Endodermal cell (in vitro differentiated cells): ENCODE measurements around the gene TENT5A. TPM values are rescaled to one million over a fixed set of nuclear protein-coding genes. Genes with fewer than 3 reads are reported as not detected.

Source experiments
- DNase-seq: peaks from one replicate; pipeline ENCODE4 v3.0.0-alpha.2; 2017
- H3K27ac ChIP-seq: 2 replicates; pipeline ENCODE4 v1.5.1; 2013; ENCODE audit warnings: mild to moderate bottlenecking, low read depth, low read length, moderate library complexity
- H3K27me3 ChIP-seq: 2 replicates; pipeline ENCODE4 v1.6.1; 2013; ENCODE audit warnings: mild to moderate bottlenecking, low read length, moderate library complexity; ENCODE audit not compliant: insufficient read depth, control insufficient read depth, poor library complexity, severe bottlenecking
- H3K36me3 ChIP-seq: 2 replicates; pipeline ENCODE4 v1.7.0; 2013; ENCODE audit warnings: mild to moderate bottlenecking, low read length, moderate library complexity; ENCODE audit not compliant: control insufficient read depth, insufficient read depth
- H3K4me1 ChIP-seq: one replicate; pipeline ENCODE4 v1.7.0; 2013; ENCODE audit warnings: low read length; ENCODE audit not compliant: control insufficient read depth, insufficient read depth
- H3K4me3 ChIP-seq: 2 replicates; pipeline ENCODE4 v1.5.1; 2013; ENCODE audit warnings: mild to moderate bottlenecking, low read length, moderate library complexity
- H3K9ac ChIP-seq: 2 replicates; pipeline ENCODE4 v1.6.1; 2013; ENCODE audit warnings: mild to moderate bottlenecking, low read length, moderate library complexity; ENCODE audit not compliant: poor library complexity, severe bottlenecking; ENCODE audit errors: extremely low read depth
- H3K9me3 ChIP-seq: 2 replicates; pipeline ENCODE4 v1.6.1; 2013; ENCODE audit warnings: mild to moderate bottlenecking, low read length, moderate library complexity; ENCODE audit not compliant: control insufficient read depth
- H3K27ac Mint-ChIP-seq: 2 replicates; pipeline ENCODE4 v1.8.0; 2020; ENCODE audit warnings: mixed read lengths
- H3K27me3 Mint-ChIP-seq: 2 replicates; pipeline ENCODE4 v1.8.0; 2021; ENCODE audit warnings: mild to moderate bottlenecking, mixed read lengths; ENCODE audit not compliant: insufficient read depth
- H3K36me3 Mint-ChIP-seq: 2 replicates; pipeline ENCODE4 v1.8.0; 2020; ENCODE audit warnings: low read depth, mixed read lengths
- H3K4me1 Mint-ChIP-seq: 2 replicates; pipeline ENCODE4 v1.8.0; 2020; ENCODE audit warnings: mixed read lengths
- H3K4me3 Mint-ChIP-seq: 2 replicates; pipeline ENCODE4 v1.8.0; 2020; ENCODE audit warnings: mild to moderate bottlenecking, moderate library complexity, mixed read lengths
- H3K9me3 Mint-ChIP-seq: 2 replicates; pipeline ENCODE4 v1.8.0; 2020; ENCODE audit warnings: mild to moderate bottlenecking, mixed read lengths
- WGBS, 2 experiments: methylation state at CpG; one replicate each; pipeline versions ENCODE4 v1.1.5 to v1.1.7; 2013; ENCODE audit warnings: missing lambda C conversion rate in 2 of 2, mixed read lengths in 1 of 2; ENCODE audit not compliant: insufficient coverage in 1 of 2, insufficient read length in 1 of 2; 5-methylcytosine and 5-hydroxymethylcytosine counted together
- total RNA-seq, 2 donors: library from RNA; stranded (reverse); fragmentation: NEBNext Ultra II Directional in 1 of 2; extraction: Animal tissue kit (Norgen Biotek cat#: 25700) in 1 of 2; gene quantifications; 2 replicates in 1 of 2; 3 replicates in 1 of 2; pipeline ENCODE4 v1.2.1, GENCODE V29; 2021
- TF ChIP-seq, protein P1 (sequence below): fragments of 200-600 bp; sonication (generic); conservative IDR thresholded peaks from 2 replicates; pipeline ENCODE4 v1.5.0; 2021; ENCODE audit warnings: antibody characterized with exemption, mild to moderate bottlenecking

The TENT5A gene
- total RNA-seq, 2 donors from 2014 or later: 4.8 to 8.6 TPM

- Histone ChIP-seq H3K4me1 (no peaks in the 10 kb centered on the region), H3K9ac (no peak overlapping the region), H3K27ac (no peak overlapping the region), H3K36me3 (no peaks in the 10 kb centered on the region), H3K9me3 (no peaks in the 10 kb centered on the region), H3K27me3 (no peaks in the 10 kb centered on the region), H3K4me3 (no peak overlapping the region)
- no peaks in the 10 kb centered on the region for H3K9me3 Mint-ChIP-seq
- H3K4me1 Mint-ChIP-seq: peaks cover 9% of the 10 kb centered on the region
- H3K27me3 Mint-ChIP-seq: no peaks in the 10 kb centered on the region
- H3K4me3 Mint-ChIP-seq: no peak overlapping the region
- TF ChIP-seq, protein P1, sequence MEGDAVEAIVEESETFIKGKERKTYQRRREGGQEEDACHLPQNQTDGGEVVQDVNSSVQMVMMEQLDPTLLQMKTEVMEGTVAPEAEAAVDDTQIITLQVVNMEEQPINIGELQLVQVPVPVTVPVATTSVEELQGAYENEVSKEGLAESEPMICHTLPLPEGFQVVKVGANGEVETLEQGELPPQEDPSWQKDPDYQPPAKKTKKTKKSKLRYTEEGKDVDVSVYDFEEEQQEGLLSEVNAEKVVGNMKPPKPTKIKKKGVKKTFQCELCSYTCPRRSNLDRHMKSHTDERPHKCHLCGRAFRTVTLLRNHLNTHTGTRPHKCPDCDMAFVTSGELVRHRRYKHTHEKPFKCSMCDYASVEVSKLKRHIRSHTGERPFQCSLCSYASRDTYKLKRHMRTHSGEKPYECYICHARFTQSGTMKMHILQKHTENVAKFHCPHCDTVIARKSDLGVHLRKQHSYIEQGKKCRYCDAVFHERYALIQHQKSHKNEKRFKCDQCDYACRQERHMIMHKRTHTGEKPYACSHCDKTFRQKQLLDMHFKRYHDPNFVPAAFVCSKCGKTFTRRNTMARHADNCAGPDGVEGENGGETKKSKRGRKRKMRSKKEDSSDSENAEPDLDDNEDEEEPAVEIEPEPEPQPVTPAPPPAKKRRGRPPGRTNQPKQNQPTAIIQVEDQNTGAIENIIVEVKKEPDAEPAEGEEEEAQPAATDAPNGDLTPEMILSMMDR: no peak
- WGBS, 2 experiments: 100% methylated on average over 2 of the region's 2 CpGs
- H3K27ac Mint-ChIP-seq: no peak overlapping the region
- no peak for DNase-seq
- no peaks in the 10 kb centered on the region for H3K36me3 Mint-ChIP-seq
These were observed 27.4 kb downstream of the TENT5A start for GRCh38 chr6:81725127-81725526.

DNA sequence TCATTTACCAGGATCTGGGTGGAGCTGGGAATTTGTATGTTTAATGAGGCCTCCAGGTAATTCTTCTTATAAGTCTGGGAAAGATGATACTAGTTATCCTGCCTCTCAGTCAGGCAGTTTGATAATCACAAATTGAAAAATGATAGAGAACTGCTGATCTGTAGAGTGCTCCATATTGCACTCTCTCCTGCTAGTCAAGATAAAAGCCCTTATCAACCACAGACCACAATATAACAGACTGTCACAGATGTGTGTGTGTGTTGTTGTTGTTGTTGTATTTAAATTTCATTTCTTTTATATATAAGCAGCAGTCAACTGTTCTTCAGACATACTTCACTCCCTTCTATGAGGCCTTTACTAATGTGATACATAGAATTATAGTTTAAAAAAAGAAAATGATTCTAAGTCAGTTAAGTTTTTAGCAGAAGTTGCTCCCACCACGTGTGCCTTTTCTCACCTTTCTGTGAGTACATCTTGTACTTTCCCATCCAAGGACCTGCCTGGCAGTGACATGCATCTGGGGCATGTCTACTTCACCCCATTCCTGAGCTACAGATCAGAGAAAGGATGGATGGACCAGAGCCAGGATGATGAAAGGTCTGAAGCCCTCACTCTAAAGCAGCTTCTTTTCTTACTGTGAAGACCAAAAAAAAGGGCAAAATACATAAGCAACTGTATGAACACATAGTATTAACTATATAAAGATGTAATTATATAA lies 29.8 kb downstream of the TENT5A start:
- no peaks in the 10 kb centered on the region for H3K9me3 Mint-ChIP-seq
- TF ChIP-seq, protein P1: no peak
- H3K27me3 Mint-ChIP-seq: no peaks in the 10 kb centered on the region
- H3K9me3 ChIP-seq: no peaks in the 10 kb centered on the region
- 92% methylated on average over 1 of the region's 1 CpG; no CpG with 5 or more reads in 1 of the 2 experiments for WGBS, 2 experiments
- peaks cover 11% of the 10 kb centered on the region for H3K4me1 Mint-ChIP-seq
- no peak overlapping the region for H3K27ac Mint-ChIP-seq
- no peaks in the 10 kb centered on the region for H3K36me3 ChIP-seq
- H3K27ac ChIP-seq: no peak overlapping the region
- no peak overlapping the region for H3K4me3 Mint-ChIP-seq
- H3K27me3 ChIP-seq: no peaks in the 10 kb centered on the region
- no peak overlapping the region for H3K4me3 ChIP-seq
- peaks cover 2% of the 10 kb centered on the region for H3K4me1 ChIP-seq
- no peaks in the 10 kb centered on the region for H3K36me3 Mint-ChIP-seq
- H3K9ac ChIP-seq: no peak overlapping the region
- no peak for DNase-seq

GRCh38 chr6:81720427-81720826 lies 32.1 kb downstream of the TENT5A start:
- H3K9me3 ChIP-seq: no peaks in the 10 kb centered on the region
- H3K27me3 ChIP-seq: no peaks in the 10 kb centered on the region
- 89 to 90% methylated on average over 1 of the region's 1 CpG for WGBS, 2 experiments
- peaks cover 2% of the 10 kb centered on the region for H3K4me1 ChIP-seq
- no peaks in the 10 kb centered on the region for H3K36me3 ChIP-seq
- H3K27me3 Mint-ChIP-seq: no peaks in the 10 kb centered on the region
- H3K9me3 Mint-ChIP-seq: no peaks in the 10 kb centered on the region
- no peak overlapping the region for H3K4me3 Mint-ChIP-seq
- no peak overlapping the region for H3K27ac ChIP-seq
- no peaks in the 10 kb centered on the region for H3K36me3 Mint-ChIP-seq
- TF ChIP-seq, protein P1: no peak
- H3K4me3 ChIP-seq: no peak overlapping the region
- peaks cover 14% of the 10 kb centered on the region for H3K4me1 Mint-ChIP-seq
- DNase-seq: no peak
- no peak overlapping the region for H3K9ac ChIP-seq
- H3K27ac Mint-ChIP-seq: no peak overlapping the region
